GM21737 (cell line): Measurements from ENCODE around the gene MSANTD1.

Experiments
- ATAC-seq: cut with Tn5 transposase; IDR thresholded peaks from one replicate; pipeline ENCODE4 v1.9.1; 2021; ENCODE audit warnings: mild to moderate bottlenecking, moderate library complexity; ENCODE audit not compliant: unreplicated experiment

MSANTD1 gene

DNA sequence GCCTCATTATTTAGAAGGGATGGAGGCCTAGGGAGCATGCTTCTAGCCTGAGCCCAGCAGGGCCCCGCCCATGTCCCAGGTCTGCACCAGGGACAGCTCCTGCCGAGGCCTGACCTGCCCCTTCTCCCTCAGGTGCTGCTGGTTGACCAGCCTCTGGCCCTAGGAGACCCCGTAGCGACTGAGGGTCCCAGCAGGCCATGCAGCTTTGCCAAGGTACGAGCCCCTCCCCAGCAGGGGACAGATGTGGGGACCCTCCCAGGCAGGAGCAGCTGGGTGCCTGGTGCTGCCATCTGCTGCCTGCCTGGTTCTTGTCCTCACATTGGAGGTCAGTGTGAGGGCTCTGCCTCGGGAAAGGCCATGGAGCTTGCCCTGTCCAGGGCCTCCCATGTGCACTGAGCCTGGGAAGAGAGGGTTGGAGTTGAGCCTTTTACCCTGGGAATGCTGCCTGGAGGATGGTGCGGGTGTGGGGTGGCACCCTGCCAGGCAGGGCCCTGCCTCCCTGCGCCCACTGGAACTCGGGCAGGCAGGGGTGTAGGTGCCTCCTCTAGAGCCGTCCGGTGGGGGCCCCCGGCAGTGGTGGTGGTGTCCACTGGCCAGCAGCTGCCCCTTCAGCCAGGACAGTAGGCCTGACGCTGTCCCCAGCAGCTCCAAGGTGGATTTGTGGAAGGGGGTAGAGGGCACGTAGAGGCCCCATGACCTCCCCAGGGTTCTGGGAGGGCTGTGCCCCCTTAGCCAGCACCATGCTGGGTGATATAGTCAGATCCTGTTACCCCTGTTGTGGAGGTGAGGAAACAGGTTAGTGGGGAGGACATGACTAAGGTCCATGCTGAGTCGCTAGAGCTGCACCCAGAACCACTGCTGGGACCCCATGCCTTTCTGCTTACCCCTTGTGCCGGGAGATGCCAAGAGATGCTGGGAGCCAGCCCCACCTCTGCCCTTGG, 2.2 kb upstream of the MSANTD1 start:
- no peak for ATAC-seq

DNA sequence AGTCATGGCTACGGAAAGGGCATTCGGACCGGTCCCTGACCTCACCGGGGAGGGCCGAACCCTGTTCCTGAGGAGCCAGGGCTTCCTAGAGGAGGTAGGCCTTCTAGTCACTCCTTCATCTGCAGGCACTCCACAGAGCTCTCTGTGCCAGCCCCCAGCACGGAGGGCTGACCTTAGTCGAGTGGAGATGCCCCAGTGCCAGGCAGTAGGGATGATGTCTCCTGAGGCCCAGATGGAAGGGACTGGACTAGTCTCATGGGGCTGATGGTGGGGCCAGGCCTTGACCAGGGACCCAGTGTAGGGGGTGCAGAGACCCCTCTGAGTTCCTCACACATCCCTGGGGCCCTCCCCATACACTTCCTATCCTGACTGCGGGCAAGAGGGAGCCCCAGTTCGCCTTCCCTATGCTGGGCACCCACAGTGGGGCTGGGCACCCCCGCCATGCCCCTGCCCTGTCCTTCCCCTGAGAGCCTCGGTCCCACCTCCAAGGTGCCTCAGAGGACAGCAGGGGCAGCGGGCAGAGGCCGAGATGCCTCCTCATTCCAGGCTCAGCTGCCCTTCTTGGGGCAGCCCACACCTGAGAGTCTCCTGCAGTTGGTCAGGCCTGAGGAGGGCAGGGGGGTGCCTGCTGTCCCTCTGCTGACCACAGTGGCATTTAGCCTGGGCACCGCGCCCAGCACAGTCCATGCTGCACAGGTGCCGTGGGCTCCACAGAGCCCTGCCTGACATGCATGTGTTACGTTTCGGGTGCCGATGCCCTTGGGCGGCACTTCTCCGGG, 1.4 kb upstream of the MSANTD1 start:
- ATAC-seq = no peak

DNA sequence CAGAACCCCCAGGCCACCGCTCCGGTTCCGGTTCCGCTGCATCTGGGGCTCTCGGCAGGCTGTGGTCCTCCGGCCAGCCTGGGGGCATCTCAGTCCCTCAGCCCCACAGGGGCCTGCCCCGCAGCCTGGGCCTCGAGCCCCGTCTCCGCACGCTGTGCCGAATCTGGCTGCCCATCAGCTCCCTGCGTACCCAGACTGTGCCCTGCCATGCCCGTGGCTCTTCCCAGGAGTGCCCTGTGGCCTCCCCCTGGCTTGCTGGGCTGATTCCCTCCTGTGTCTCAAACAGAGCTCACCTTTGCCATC, 830 bp upstream of the MSANTD1 start:
- ATAC-seq = no peak

DNA sequence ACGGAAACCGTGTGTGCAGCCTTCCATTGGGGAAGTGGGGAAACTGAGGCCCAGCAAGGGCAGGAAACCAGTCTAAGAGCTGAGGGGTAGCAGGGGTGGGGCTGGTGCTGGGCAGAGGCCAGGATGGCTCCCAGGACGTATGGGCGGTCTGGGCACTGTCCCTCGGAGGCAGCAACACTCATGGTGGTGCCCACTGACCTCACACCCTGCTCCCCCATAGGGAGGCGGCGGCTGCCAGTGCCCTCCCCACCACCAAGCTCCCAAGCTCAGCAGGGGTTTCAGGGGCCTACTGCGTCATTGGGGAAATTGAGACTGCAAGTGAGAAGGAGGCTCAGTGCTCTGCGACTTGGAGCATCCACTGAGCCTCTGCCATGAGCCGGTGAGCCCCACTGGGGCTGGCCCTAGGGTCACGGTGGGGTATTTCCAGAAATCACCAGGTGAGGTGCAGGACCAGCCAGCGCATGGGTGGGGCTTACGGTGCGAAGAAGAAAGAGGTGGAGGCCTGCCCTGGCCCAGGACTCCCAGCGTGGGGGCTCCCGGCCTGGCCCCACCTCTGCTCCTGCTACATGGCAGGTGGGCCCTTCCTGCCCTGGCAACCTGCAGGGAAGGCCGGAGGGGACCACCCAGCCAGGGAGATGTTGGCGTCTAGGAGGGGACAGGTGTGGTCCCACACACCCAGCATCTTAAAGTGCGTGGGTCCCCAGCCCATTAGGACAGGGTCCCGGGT, 915 bp downstream of the MSANTD1 start:
- no peak for ATAC-seq

DNA sequence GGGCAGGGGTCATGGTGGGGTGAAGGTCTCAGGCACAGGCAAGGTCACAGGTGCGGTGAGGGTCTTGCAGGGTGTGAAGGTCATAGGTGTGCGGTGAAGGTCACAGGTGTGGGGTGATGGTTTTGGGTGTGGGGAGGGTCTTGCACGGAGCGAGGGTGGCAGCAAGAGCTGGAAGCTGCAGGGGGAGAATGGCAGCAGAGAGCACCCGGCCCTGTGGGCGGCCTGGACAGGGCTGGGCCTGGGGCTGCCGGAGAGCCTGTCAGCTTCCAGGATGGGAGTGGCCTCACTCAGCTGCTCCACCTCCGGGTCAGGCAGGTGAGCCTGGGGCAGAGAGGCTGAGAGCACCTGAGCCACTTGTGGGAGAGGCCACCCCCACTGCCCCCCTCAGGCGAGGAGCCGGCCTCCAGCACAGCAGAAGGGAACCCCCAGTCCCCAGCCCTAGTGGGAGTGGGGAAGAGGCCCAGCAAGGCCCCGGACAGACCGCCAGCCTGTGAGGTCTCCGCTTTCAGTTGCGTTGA, 1.5 kb downstream of the MSANTD1 start:
- ATAC-seq = no peak

DNA sequence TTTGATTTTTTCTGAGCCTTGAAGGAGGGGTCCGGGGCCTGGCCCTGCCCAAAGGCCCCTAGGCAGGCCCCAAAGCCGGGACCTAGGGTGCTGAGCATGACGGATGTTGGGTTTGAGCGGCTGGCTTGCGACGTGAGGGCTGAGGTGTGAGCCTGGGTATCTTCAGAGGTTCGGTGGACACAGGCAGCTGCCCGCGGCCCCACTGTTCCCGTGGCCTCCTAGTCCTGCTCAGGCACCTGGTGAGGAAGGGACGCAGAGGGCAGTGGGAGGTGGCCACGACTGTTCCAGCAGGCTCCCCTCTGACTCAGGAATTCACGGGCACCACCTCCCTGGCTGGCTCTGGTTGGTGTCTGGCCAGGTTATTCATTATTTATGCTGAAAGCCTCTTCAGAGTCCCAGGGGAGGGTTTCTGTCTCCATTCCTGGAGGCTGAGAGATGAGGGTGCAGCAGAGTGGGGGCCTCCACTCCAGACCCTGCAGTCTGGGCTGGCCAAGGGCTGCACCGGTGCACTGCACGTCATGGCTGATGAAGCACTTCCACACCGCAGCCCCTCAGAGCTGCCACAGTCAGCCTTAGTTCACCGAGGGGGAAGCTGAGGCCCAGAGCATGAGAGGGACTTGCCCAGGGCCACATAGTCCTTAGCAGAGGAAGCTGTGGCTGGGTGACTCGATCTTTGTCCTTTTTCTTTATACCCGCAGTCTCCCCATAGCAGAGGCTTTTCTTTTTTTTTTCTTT, 2.2 kb downstream of the MSANTD1 start:
- no peak for ATAC-seq

DNA sequence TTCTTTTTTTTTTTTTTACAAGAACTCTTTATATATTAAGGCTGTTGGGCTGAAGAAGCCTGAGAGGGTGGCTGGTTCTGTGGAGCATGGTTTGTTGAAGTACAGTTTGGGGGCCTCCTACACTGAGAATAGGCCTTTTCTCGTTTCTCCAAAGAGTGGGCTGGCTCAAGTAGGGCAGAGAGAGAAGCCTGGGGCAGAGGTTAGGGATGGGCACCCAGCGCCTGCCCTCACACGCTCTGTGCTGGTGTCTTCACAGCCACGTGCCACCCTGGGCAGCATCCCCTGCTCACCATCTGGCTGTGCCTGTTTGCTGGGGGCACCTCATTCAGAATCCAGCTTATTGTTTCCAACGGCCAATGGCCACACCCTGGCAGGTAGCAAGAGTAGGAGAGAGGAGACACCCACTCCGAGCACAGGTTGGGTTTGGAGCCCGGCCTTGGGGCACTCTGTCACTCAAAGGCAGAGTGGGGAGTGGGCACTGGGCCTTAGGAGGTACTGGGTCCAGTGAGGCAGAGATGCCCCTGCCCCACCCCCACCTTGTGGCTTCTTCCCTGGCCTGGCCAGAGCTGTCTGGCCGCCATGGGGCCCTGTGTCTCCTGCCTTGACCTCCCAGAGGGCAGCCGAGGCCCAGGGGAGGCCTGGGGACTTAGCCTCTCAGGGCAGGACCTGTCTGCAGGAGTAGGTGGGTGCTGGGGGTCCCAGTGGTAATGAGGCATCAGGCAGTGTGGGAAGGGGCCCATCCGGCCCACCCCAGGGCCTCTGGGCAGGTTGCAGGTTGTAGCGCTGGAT, 2.9 kb downstream of the MSANTD1 start:
- no peak for ATAC-seq

DNA sequence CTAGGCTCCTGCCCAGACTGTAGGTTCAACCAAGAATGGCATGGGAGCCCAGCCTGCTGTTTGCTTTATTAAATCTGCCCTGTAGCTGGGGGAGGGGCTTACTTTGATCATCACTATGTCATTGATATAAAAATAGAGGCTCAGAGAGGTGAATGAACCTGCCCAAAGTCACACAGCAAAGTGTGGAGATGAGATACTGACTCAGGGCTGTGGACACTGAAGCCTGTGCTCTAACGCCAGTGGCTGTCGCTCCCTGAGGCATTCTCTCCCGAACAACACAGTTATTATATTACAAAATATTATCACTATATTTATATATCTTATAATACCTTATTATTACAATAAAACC, 3.5 kb downstream of the MSANTD1 start:
- ATAC-seq = no peak

DNA sequence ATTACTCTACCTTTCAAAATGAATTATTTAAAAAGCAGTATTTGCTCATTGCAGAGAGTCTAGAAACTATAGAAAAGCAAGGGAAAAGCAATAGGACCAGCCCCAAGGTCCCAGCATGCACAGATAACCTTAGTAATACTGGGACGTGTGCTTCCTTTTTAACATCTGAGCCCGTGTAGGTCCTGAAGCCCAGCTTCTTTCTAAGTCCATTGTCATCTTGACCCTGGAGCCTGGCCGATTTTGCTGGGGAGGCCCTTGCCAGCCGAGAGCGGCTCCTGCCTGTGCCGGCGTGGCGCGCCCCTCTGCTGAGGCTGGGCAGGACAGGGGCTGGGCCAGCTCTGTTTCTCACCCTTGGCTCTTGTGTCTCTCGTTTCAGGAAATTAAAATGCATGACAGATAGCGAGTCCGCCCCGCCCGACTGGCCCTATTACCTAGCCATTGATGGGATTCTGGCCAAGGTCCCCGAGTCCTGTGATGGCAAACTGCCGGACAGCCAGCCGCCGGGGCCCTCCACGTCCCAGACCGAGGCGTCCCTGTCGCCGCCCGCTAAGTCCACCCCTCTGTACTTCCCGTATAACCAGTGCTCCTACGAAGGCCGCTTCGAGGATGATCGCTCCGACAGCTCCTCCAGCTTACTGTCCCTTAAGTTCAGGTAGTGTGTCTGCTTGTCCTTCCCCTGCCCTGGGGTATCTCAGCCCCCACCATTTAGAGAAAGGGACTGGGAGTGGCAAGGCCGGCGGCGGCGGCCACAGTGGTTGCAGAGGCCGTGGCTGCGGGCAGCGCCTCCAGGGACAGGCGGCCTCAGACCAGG, 4.1 kb downstream of the MSANTD1 start:
- no peak for ATAC-seq

DNA sequence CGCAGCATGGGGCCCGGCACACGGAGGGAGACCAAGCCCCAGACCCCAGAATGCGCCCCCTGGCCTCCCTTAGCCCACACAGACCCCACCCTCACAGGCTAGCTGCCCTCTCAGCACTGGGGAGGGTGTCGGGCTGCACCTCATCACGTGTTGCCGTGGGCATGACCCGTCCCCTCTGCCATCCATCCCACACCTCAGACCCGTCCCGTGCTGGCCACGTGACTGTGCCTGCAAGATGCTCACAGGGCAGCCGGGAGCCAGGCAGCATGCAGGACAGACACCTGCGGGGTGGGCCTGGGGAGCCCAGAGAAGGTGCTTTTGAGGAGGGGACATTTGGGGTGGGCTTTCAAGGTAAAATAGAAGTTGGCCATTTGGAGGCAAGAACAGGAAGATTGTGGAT, 4.8 kb downstream of the MSANTD1 start:
- no peak for ATAC-seq

DNA sequence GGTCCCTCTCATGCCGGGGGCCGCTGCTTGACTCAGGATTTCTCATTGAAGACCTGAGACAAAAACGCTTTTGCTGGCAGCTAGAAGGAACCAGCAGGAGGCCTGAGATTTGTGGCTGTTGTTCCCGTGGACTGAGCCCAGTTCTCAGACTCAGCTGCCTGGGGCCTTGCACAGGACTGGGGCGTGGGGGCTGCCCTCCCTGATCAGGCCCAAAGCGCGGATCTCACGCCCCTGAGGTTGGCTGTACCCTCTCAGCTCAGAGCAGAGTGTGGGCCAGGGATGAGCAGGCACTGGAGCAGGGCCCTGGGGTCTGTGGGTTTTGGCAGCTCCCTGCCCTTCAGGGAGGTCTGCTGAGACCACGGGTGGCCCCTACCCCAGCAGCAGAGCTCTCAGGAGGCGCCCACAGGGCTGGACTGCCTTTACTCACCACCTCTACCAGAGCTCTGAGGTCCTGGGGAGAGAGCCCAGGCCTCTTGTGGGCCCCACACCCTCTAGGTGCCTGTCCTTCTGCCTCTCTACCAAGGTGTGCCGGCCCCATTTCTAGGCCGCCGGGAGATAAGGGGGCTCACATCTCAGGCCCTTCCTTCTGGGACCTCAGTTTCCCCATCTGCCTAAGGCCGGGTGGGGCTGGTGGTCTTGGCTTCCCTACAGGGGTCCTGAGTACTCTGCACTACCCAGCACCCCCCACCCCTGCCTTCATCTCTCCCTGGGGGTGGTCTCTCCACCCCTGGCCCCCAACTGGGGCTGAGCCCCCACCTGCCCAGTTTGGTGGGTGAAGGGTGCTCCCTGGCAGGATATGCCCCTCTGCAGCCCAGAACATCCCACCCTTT, 5.6 kb downstream of the MSANTD1 start:
- ATAC-seq = no peak

DNA sequence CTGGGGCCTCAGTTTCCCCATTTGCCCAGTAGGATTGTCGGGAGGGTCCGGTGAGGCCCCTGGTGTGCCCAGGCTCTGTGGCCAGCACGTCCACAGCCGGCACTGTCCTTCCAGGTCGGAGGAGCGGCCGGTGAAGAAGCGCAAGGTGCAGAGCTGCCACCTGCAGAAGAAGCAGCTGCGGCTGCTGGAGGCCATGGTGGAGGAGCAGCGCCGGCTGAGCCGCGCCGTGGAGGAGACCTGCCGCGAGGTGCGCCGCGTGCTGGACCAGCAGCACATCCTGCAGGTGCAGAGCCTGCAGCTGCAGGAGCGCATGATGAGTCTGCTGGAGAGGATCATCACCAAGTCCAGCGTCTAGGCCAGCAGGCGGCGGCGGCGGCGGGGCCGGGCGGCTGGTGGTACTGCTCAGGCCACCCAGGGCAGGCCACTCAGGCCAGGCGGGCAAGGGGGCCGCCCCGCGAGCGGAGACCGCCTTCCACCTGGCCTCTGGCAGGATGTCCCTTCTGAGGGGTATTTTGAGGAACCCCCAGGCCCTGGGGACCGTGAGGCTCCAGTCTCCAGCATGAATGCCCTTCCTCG, 6.7 kb downstream of the MSANTD1 start:
- no peak for ATAC-seq

DNA sequence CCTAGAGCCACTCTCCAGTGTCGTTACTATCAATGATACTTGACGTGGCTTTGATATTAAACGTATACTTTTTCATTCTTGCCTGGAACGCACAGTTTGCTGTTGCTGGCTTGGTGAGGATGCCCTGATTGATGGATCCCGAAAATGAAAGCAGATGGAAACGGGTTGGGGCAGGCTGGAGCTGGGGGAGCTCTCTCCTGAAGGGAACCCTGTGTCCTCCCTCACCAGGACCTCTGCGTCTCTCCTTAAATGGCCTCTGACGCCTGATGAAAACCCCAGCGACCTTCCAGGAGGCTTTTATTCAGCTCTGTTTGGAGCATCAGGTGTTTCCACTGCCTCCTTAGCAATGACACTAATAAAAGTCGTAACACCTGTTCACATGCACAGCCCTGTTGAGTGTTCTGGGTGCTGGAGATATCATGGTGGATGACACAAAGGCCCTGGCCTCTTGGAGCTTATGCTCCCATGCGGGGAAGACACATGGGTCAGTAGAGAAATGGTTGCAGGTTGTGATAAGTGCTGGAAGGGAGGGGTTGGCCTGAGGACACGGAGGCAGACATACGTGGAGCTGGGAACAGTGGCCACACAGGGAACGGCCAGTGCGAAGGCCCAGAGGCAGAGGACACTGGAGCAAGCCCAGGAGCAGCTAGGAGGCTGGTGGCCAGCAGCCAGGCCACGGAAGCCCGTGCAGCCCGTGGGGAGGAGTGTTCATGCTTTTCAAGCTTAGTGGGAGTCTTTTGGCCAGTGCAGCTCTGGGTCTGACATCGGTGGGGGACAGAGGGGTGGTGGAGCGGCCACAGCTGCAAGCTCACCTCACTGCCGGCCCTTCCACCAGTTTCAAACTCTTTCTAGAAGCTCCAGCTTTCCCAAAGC, 7.5 kb downstream of the MSANTD1 start:
- ATAC-seq = no peak

DNA sequence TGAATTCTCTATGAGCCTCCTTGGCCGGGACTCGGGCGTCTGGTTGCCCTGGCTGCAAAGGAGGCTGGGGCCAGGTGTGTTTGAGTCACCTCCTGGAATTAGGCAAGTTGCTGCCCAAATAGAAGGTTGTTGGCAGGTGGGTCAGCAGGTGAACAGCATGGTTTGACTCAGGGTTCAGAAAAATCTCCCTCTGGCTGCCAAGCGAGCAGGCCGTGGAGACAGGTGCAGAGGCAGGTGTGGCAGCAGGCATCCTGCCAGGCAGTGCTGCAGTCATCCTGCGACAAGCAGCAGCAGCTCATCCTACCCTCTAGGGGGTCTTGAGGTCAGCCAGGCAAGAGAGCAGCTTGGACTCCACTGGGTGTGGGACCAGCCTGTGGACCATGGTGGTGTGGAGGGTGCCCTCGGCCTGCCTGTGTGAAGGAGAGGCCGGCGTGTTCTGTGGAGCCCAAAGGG, 8.2 kb downstream of the MSANTD1 start:
- no peak for ATAC-seq

DNA sequence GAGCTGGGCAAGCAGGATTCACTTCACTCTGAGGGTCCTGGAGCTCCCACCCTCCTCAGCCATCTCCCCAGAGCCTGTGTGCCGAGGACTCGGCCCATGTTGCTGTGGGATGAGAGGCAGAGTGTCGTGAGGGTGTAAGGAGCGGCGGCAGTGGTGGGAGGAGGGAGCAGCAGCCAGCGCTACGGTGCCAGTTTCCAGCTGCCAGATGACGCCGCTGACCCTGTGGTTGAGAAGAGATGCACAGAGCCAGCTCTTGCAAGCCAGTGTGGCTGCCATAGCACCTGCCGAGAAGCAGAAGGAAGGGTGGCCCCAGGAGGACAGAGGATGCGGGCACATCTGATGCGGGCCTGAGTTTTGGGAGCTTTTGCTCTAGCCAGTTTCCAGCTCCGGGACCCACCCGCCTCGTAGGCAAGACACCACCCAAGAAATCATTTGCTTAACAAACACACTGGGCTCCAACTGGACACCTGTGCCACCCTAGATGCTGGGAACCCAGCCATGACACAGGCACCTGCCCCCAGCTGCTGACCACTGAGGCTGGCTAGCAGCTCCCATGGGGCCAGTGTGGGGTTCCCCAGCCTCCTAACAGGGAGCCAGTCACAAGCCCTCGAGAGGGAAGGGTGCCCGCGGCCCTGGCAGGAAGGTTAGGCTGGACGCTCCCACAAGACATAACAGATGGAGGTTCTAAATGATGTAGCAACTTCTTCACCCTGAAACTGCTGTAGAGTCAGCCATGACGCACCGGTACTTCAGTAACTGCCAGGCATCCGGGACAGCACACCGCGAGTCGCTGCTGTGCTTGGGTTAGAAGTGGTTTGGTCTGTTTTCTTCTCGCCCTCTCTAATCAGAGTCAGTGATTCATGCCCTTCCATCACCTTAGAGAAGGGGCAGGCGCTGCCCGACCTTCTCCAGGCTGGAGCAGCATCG, 8.9 kb downstream of the MSANTD1 start:
- ATAC-seq = no peak
